Liver (tissue), 9 donors: ENCODE results near the gene NCDN. TPM values are rescaled to one million over a fixed set of nuclear protein-coding genes. Genes with fewer than 3 reads are reported as not detected.

Source experiments
- DNase-seq: peaks from one replicate; pipeline ENCODE4 v3.0.0-alpha.2; 2017; ENCODE audit warnings: low spot score
- H3K27ac ChIP-seq, 2 donors: one replicate each; pipeline ENCODE4 v1.7.0; 2013; ENCODE audit warnings: inconsistent platforms in 2 of 2, low read length in 2 of 2, control low read depth in 1 of 2, low read depth in 1 of 2, mild to moderate bottlenecking in 1 of 2
- H3K27me3 ChIP-seq, 4 donors: one replicate each; pipeline versions ENCODE4 v1.6.1 to v1.7.0; 2013; ENCODE audit warnings: low read length in 3 of 4, inconsistent platforms in 1 of 4, mild to moderate bottlenecking in 1 of 4, moderate library complexity in 1 of 4; ENCODE audit not compliant: control insufficient read depth in 4 of 4, insufficient read depth in 4 of 4
- H3K36me3 ChIP-seq, 4 donors: one replicate each; pipeline versions ENCODE4 v1.6.1 to v1.7.0; 2013; ENCODE audit warnings: low read length in 3 of 4, mild to moderate bottlenecking in 3 of 4, low read depth in 1 of 4, moderate library complexity in 1 of 4; ENCODE audit not compliant: control insufficient read depth in 4 of 4, insufficient read depth in 3 of 4
- H3K4me1 ChIP-seq, 4 donors: one replicate each; pipeline versions ENCODE4 v1.6.1 to v1.7.0; 2013; ENCODE audit warnings: low read length in 3 of 4, mild to moderate bottlenecking in 3 of 4, moderate library complexity in 1 of 4; ENCODE audit not compliant: control insufficient read depth in 4 of 4, insufficient read depth in 4 of 4
- H3K4me3 ChIP-seq, 3 donors: one replicate each; pipeline versions ENCODE4 v1.6.1 to v1.7.0; 2013; ENCODE audit warnings: low read length in 3 of 3, control low read depth in 1 of 3, low read depth in 1 of 3, mild to moderate bottlenecking in 1 of 3
- H3K9ac ChIP-seq, 2 donors: one replicate each; pipeline ENCODE4 v1.7.0; 2013; ENCODE audit warnings: low read length in 2 of 2, mild to moderate bottlenecking in 2 of 2, moderate library complexity in 2 of 2, control low read depth in 1 of 2, low read depth in 1 of 2
- H3K9me3 ChIP-seq, 4 donors: one replicate each; pipeline versions ENCODE4 v1.6.1 to v1.7.0; 2013; ENCODE audit warnings: low read length in 3 of 4; ENCODE audit not compliant: control insufficient read depth in 4 of 4
- CTCF ChIP-seq: fragments of 150-350 bp; IDR thresholded peaks from 2 replicates; pipeline ENCODE4 v1.5.1; 2017; ENCODE audit warnings: improper control_type of control experiment, low read depth, low read length; ENCODE audit not compliant: missing input control
- EGR1 ChIP-seq, 2 donors: IDR thresholded peaks; 2 replicates each; pipeline ENCODE4 v1.6.1; 2016 to 2018; ENCODE audit warnings: antibody characterized with exemption in 2 of 2, low read depth in 2 of 2
- FOXA1 ChIP-seq: IDR thresholded peaks from 2 replicates; pipeline ENCODE4 v1.6.1; 2016; ENCODE audit warnings: antibody characterized with exemption
- FOXA2 ChIP-seq: IDR thresholded peaks from 2 replicates; pipeline ENCODE4 v1.6.1; 2016; ENCODE audit warnings: antibody characterized with exemption
- GABPA ChIP-seq, 2 donors: IDR thresholded peaks in 1 of 2; conservative IDR thresholded peaks in 1 of 2; 2 replicates each; pipeline ENCODE4 v1.6.1; 2016; ENCODE audit warnings: antibody characterized with exemption in 2 of 2, mild to moderate bottlenecking in 1 of 2, moderate library complexity in 1 of 2
- HNF4A ChIP-seq, 2 donors: conservative IDR thresholded peaks; 2 replicates each; pipeline ENCODE4 v1.6.1; 2016; ENCODE audit warnings: antibody characterized with exemption in 2 of 2, mild to moderate bottlenecking in 2 of 2
- MAX ChIP-seq: IDR thresholded peaks from 2 replicates; pipeline ENCODE4 v1.6.1; 2016; ENCODE audit warnings: antibody characterized with exemption
- NR2F2 ChIP-seq: IDR thresholded peaks from 2 replicates; pipeline ENCODE4 v1.6.1; 2016; ENCODE audit warnings: antibody characterized with exemption
- RXRA ChIP-seq, 2 donors: IDR thresholded peaks; 2 replicates each; pipeline ENCODE4 v1.6.1; 2017 to 2018; ENCODE audit warnings: antibody characterized with exemption in 2 of 2, mild to moderate bottlenecking in 1 of 2
- SP1 ChIP-seq: IDR thresholded peaks from 2 replicates; pipeline ENCODE4 v1.6.1; 2018; ENCODE audit warnings: antibody characterized with exemption, mild to moderate bottlenecking
- TAF1 ChIP-seq: conservative IDR thresholded peaks from 2 replicates; pipeline ENCODE4 v1.6.1; 2016; ENCODE audit warnings: antibody characterized with exemption, mild to moderate bottlenecking
- YY1 ChIP-seq: IDR thresholded peaks from 2 replicates; pipeline ENCODE4 v1.6.1; 2016; ENCODE audit warnings: antibody characterized with exemption, mild to moderate bottlenecking
- ZBTB33 ChIP-seq: IDR thresholded peaks from 2 replicates; pipeline ENCODE4 v1.6.1; 2016; ENCODE audit warnings: antibody characterized with exemption
- WGBS: extraction: QIAGEN DNeasy Blood & Tissue Kit; methylation state at CpG from one replicate; pipeline ENCODE4 v1.1.7; 2013; 5-methylcytosine and 5-hydroxymethylcytosine counted together
- polyA plus RNA-seq, 2 donors: library from polyadenylated mRNA; stranded (reverse) in 1 of 2; unstranded in 1 of 2; fragments of 200-250 nt in 1 of 2; fragments of >200 nt in 1 of 2; fragmentation: Nextera tagmentation in 1 of 2; extraction: Ambion mirVana in 1 of 2; gene quantifications; one replicate each; pipeline versions ENCODE4 v1.2.1 to v1.2.3, GENCODE V29; 2013 to 2015
- total RNA-seq, 2 donors: library from RNA; depleted of rRNA; stranded (reverse); fragments of >200 nt; gene quantifications; one replicate each; pipeline ENCODE4 v1.2.3, GENCODE V29; 2014
- TF ChIP-seq, protein P1 (sequence below): IDR thresholded peaks from 2 replicates; pipeline ENCODE4 v1.6.1; 2016; ENCODE audit warnings: antibody characterized with exemption
- TF ChIP-seq, protein P2 (sequence below): IDR thresholded peaks from 2 replicates; pipeline ENCODE4 v1.6.1; 2016; ENCODE audit warnings: antibody characterized with exemption, mild to moderate bottlenecking
- donor health status: healthy.
- donor health status: healthy.
- donor health status: healthy.
- donor health status: healthy.
- donor health status: healthy.

The NCDN gene
- total and polyA plus RNA-seq, 4 donors: 2.7 to 7.9 (median 5.6) TPM

- DNase-seq: no peak
- 63% methylated on average over 30 of the region's 30 CpGs for WGBS
- Histone ChIP-seq H3K36me3 (no peaks in the 10 kb centered on the region), H3K9me3 (no peaks in the 10 kb centered on the region), H3K4me1 (peaks cover 4 to 19% (median 14%) of the 10 kb centered on the region in 4 donors), H3K9ac (no peak overlapping the region), H3K4me3 (no peak overlapping the region), H3K27me3 (peaks cover 0 to 6% (median 3%) of the 10 kb centered on the region in 4 donors), H3K27ac (no peak overlapping the region)
- no peak for TF ChIP-seq EGR1 (IDR thresholded peaks at IDR 0.05; ENCODE audit: low read depth in 2 of 2)
- no peak for TF ChIP-seq CTCF
- TF ChIP-seq HNF4A (conservative IDR thresholded peaks at IDR 0.05): no peak
Measured at GRCh38 chr1:35574655-35575415, 17.2 kb downstream of the NCDN start.

DNA sequence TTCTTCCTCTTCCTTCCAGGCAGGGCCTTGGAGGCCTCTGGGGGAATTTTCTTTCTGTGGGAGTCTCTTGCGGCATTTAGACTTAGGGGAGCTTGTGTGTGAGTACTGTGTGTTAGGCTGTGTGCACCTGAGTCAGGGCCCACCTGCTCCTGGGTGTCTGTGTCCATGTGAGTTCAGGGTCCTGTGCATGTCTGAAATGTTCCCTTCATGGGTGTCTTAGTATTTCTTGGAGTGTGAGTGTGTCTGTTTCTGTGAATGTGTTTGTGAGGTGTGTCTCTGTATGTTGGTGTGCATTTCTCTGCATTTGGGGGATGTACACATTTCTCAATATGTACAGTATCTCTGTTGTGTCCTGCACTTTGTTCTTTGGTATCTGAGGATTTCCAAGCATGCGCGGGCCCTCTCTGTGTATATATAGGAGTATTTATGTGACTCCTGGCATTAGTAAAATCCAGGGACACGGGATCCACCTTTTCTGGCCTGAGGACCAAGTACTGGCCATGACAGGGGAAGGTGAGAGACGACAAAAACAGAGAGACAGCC lies 17.9 kb downstream of the NCDN start:
- TF ChIP-seq GABPA (IDR thresholded peaks at IDR 0.05 in 1 of 2, conservative IDR thresholded peaks at IDR 0.05 in 1 of 2) (no peak), YY1 (no peak)
- WGBS: 92% methylated on average over 5 of the region's 5 CpGs
- H3K27ac ChIP-seq: no peak overlapping the region
- no peak for DNase-seq
- no peaks in the 10 kb centered on the region for H3K36me3 ChIP-seq
- H3K4me1 ChIP-seq: peaks cover 4 to 19% (median 14%) of the 10 kb centered on the region in 4 donors
- H3K27me3 ChIP-seq: peaks cover 0 to 6% (median 3%) of the 10 kb centered on the region in 4 donors
- H3K9me3 ChIP-seq: no peaks in the 10 kb centered on the region
- no peak overlapping the region for H3K9ac ChIP-seq
- no peak overlapping the region for H3K4me3 ChIP-seq

DNA sequence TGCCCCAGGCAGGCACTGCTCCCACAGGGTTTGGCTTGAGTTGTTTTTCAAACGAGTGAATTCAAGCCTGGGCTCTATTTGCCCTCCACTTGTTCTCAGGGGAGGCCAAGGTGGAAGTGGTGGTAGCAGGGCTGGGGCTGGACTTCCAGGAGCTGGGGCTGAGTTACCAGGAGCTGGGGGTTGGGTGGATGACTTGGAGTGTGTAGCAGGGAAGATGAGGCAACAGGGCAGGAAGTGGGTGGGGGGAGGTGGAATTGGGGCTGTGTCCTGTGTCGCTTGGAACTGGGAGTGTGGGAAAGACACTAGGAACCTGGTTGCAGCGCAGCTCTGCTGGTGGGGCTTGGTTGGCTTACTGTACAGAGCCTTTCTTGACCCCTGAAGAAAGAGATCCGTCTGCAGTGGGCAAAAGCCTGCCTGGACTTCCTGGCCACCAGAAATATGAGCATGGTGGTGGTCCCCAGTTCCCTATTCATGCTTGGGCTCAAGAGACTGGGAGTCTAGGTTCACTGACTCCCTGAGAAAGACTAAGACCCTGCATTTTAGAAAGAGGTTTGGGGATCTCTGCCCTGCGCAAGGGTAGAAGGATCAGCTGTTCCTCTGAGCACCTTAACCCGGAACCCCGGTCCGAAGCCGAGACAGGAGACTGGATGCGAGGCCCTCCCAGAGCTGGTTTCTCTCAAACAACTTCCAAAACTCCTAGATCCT lies 18.6 kb downstream of the NCDN start:
- Histone ChIP-seq H3K4me1 (peaks cover 4 to 19% (median 14%) of the 10 kb centered on the region in 4 donors), H3K9me3 (no peaks in the 10 kb centered on the region), H3K27me3 (peaks cover 0 to 6% (median 3%) of the 10 kb centered on the region in 4 donors), H3K36me3 (no peaks in the 10 kb centered on the region), H3K27ac (no peak overlapping the region), H3K4me3 (peak overlapping the region in 1 of 3 donors; percentile 40), H3K9ac (no peak overlapping the region)
- 56% methylated on average over 10 of the region's 10 CpGs for WGBS
- TF ChIP-seq SP1 (no peak), FOXA2 (no peak), ZBTB33 (no peak), EGR1 (IDR thresholded peaks at IDR 0.05; ENCODE audit: low read depth in 2 of 2) (no peak), YY1 (no peak), RXRA (IDR thresholded peaks at IDR 0.05) (no peak), HNF4A (conservative IDR thresholded peaks at IDR 0.05) (no peak), NR2F2 (no peak), FOXA1 (no peak), MAX (no peak), TAF1 (no peak)
- TF ChIP-seq, protein P1, sequence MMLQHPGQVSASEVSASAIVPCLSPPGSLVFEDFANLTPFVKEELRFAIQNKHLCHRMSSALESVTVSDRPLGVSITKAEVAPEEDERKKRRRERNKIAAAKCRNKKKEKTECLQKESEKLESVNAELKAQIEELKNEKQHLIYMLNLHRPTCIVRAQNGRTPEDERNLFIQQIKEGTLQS: no peak
- TF ChIP-seq, protein P2, sequence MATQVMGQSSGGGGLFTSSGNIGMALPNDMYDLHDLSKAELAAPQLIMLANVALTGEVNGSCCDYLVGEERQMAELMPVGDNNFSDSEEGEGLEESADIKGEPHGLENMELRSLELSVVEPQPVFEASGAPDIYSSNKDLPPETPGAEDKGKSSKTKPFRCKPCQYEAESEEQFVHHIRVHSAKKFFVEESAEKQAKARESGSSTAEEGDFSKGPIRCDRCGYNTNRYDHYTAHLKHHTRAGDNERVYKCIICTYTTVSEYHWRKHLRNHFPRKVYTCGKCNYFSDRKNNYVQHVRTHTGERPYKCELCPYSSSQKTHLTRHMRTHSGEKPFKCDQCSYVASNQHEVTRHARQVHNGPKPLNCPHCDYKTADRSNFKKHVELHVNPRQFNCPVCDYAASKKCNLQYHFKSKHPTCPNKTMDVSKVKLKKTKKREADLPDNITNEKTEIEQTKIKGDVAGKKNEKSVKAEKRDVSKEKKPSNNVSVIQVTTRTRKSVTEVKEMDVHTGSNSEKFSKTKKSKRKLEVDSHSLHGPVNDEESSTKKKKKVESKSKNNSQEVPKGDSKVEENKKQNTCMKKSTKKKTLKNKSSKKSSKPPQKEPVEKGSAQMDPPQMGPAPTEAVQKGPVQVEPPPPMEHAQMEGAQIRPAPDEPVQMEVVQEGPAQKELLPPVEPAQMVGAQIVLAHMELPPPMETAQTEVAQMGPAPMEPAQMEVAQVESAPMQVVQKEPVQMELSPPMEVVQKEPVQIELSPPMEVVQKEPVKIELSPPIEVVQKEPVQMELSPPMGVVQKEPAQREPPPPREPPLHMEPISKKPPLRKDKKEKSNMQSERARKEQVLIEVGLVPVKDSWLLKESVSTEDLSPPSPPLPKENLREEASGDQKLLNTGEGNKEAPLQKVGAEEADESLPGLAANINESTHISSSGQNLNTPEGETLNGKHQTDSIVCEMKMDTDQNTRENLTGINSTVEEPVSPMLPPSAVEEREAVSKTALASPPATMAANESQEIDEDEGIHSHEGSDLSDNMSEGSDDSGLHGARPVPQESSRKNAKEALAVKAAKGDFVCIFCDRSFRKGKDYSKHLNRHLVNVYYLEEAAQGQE: no peak
- no peak for DNase-seq
